ENCODE measurements around the gene ARHGEF11. TPM values are rescaled to one million over a fixed set of nuclear protein-coding genes. Genes with fewer than 3 reads are reported as not detected.

Gene ARHGEF11
- total RNA-seq, 1 donor from 2014 or later: 41.6 TPM

GRCh38 chr1:157005965-157006364 lies 39.6 kb downstream of the ARHGEF11 start:
- DNase-seq (ENCODE audit: low spot score in 2 of 2): no peak
- no peak for FAIRE-seq

GRCh38 chr1:157004806-157005205 lies 40.7 kb downstream of the ARHGEF11 start:
- no peak for DNase-seq (ENCODE audit: low spot score in 2 of 2)

GRCh38 chr1:157004327-157004726 lies 41.2 kb downstream of the ARHGEF11 start:
- FAIRE-seq: no peak
- no peak for DNase-seq (ENCODE audit: low spot score in 2 of 2)

More at GRCh38 chr1:157004806-157005205, 40.7 kb downstream of the ARHGEF11 start:
- FAIRE-seq: no peak

GRCh38 chr1:157001304-157001703 lies 44.2 kb downstream of the ARHGEF11 start:
- FAIRE-seq: no peak

GRCh38 chr1:157000686-157001085 lies 44.9 kb downstream of the ARHGEF11 start:
- FAIRE-seq: no peak
- no peak for DNase-seq (ENCODE audit: low spot score in 2 of 2)

More at GRCh38 chr1:157001304-157001703, 44.2 kb downstream of the ARHGEF11 start:
- no peak for DNase-seq (ENCODE audit: low spot score in 2 of 2)

GRCh38 chr1:156999596-157000320 lies 45.8 kb downstream of the ARHGEF11 start:
- FAIRE-seq: no peak
- no peak for DNase-seq (ENCODE audit: low spot score in 2 of 2)

- no peak for FAIRE-seq
- DNase-seq (ENCODE audit: low spot score in 2 of 2): no peak
Measured at GRCh38 chr1:156998840-156999500, 46.6 kb downstream of the ARHGEF11 start.

- DNase-seq (ENCODE audit: low spot score in 2 of 2) (no peak), FAIRE-seq (no peak)
Measured at GRCh38 chr1:156998301-156998700, 47.2 kb downstream of the ARHGEF11 start.

GRCh38 chr1:156995412-156995811 lies 50.1 kb downstream of the ARHGEF11 start:
- DNase-seq (ENCODE audit: low spot score in 2 of 2): no peak
- no peak for FAIRE-seq

- no peak for FAIRE-seq
- DNase-seq (ENCODE audit: low spot score in 2 of 2): no peak
Measured at GRCh38 chr1:156994277-156994676, 51.3 kb downstream of the ARHGEF11 start.

GRCh38 chr1:156993426-156994147 lies 52.0 kb downstream of the ARHGEF11 start:
- FAIRE-seq: no peak

GRCh38 chr1:156992215-156992614 lies 53.3 kb downstream of the ARHGEF11 start:
- FAIRE-seq (no peak), DNase-seq (ENCODE audit: low spot score in 2 of 2) (no peak)

More at GRCh38 chr1:156993426-156994147, 52.0 kb downstream of the ARHGEF11 start:
- no peak for DNase-seq (ENCODE audit: low spot score in 2 of 2)

- FAIRE-seq (no peak), DNase-seq (ENCODE audit: low spot score in 2 of 2) (no peak)
Measured at GRCh38 chr1:156987715-156988114, 57.8 kb downstream of the ARHGEF11 start.

- DNase-seq (ENCODE audit: low spot score in 2 of 2): no peak
- FAIRE-seq: no peak
Measured at GRCh38 chr1:156980551-156980950, 65.0 kb downstream of the ARHGEF11 start.

GRCh38 chr1:156975084-156975483 lies 70.5 kb downstream of the ARHGEF11 start:
- no peak for FAIRE-seq

GRCh38 chr1:156973417-156973816 lies 72.1 kb downstream of the ARHGEF11 start:
- FAIRE-seq (no peak), DNase-seq (ENCODE audit: low spot score in 2 of 2) (no peak)

More at GRCh38 chr1:156975084-156975483, 70.5 kb downstream of the ARHGEF11 start:
- DNase-seq (ENCODE audit: low spot score in 2 of 2): no peak

GRCh38 chr1:156970017-156970416 lies 75.5 kb downstream of the ARHGEF11 start:
- FAIRE-seq: no peak
- DNase-seq (ENCODE audit: low spot score in 2 of 2): no peak

GRCh38 chr1:156969496-156969895 lies 76.0 kb downstream of the ARHGEF11 start:
- DNase-seq (ENCODE audit: low spot score in 2 of 2) (no peak), FAIRE-seq (no peak)

GRCh38 chr1:156964441-156964840 lies 81.1 kb downstream of the ARHGEF11 start:
- FAIRE-seq (no peak), DNase-seq (ENCODE audit: low spot score in 2 of 2) (no peak)

- DNase-seq (ENCODE audit: low spot score in 2 of 2) (no peak), FAIRE-seq (no peak)
Measured at GRCh38 chr1:156963621-156964020, 81.9 kb downstream of the ARHGEF11 start.

GRCh38 chr1:156961709-156962108 lies 83.8 kb downstream of the ARHGEF11 start:
- DNase-seq (ENCODE audit: low spot score in 2 of 2) (no peak), FAIRE-seq (no peak)
